Measurements from ENCODE around the gene ADGRB3. TPM values are rescaled to one million over a fixed set of nuclear protein-coding genes. Genes with fewer than 3 reads are reported as not detected.

ADGRB3 gene
- total and polyA plus RNA-seq, 8 donors, result 0.04 to 0.34 (median 0.21) TPM

GRCh38 chr6:69261010-69261409 is 625.9 kb downstream of the ADGRB3 start:
- no peak overlapping the region for H3K27ac ChIP-seq
- no peak overlapping the region for H3K4me3 ChIP-seq
- peaks cover 0 to 3% (median 0%) of the 10 kb centered on the region in 4 donors for H3K27me3 ChIP-seq
- DNase-seq (no peak), FAIRE-seq (no peak), ATAC-seq (no peak)
- whole genome bisulfite sequencing, 2 donors, result 54 to 71% methylated on average over 2 of the region's 2 CpGs
- no peaks in the 10 kb centered on the region for H3K36me3 ChIP-seq
- H3K4me1 ChIP-seq, result no peaks in the 10 kb centered on the region
- no peaks in the 10 kb centered on the region for H3K9me3 ChIP-seq
- intact Hi-C loops (cut with DNase I), result no loop called here
- TF ChIP-seq CTCF (IDR thresholded peaks at IDR 0.05), result no peak

- Histone ChIP-seq H3K9me3 (no peaks in the 10 kb centered on the region), H3K27me3 (peaks cover 0 to 3% (median 0%) of the 10 kb centered on the region in 4 donors), H3K27ac (no peak overlapping the region), H3K4me3 (no peak overlapping the region), H3K36me3 (no peaks in the 10 kb centered on the region), H3K4me1 (no peaks in the 10 kb centered on the region)
- ATAC-seq (no peak), DNase-seq (no peak), FAIRE-seq (no peak)
- intact Hi-C loops (cut with DNase I), result no loop called here
- 47 to 64% methylated on average over 2 of the region's 2 CpGs for WGBS, 2 donors
- no peak for TF ChIP-seq CTCF (IDR thresholded peaks at IDR 0.05)
Measured at GRCh38 chr6:69263297-69263696, 628.2 kb downstream of the ADGRB3 start.

GRCh38 chr6:69265090-69265489 is 630.0 kb downstream of the ADGRB3 start:
- Histone ChIP-seq H3K36me3 (no peaks in the 10 kb centered on the region), H3K4me1 (no peaks in the 10 kb centered on the region), H3K27ac (no peak overlapping the region), H3K4me3 (no peak overlapping the region), H3K27me3 (peaks cover 0 to 3% (median 0%) of the 10 kb centered on the region in 4 donors), H3K9me3 (no peaks in the 10 kb centered on the region)
- FAIRE-seq, result no peak
- TF ChIP-seq CTCF (IDR thresholded peaks at IDR 0.05), result no peak
- intact Hi-C loops (cut with DNase I), result no loop called here
- no peak for ATAC-seq
- no peak for DNase-seq
- 19 to 34% methylated on average over 2 of the region's 2 CpGs for WGBS, 2 donors

- Histone ChIP-seq H3K4me1 (no peaks in the 10 kb centered on the region), H3K9me3 (no peaks in the 10 kb centered on the region), H3K27me3 (peaks cover 0 to 3% (median 0%) of the 10 kb centered on the region in 4 donors), H3K4me3 (no peak overlapping the region), H3K36me3 (no peaks in the 10 kb centered on the region), H3K27ac (no peak overlapping the region)
- no peak for TF ChIP-seq CTCF (IDR thresholded peaks at IDR 0.05)
- ATAC-seq (no peak), FAIRE-seq (no peak), DNase-seq (no peak)
- intact Hi-C loops (cut with DNase I), result no loop called here
- WGBS, 2 donors, result 43% methylated on average over 1 of the region's 1 CpG
Measured at GRCh38 chr6:69265706-69266105, 630.6 kb downstream of the ADGRB3 start.

GRCh38 chr6:69276204-69276603 is 641.1 kb downstream of the ADGRB3 start:
- no peak overlapping the region for H3K27ac ChIP-seq

More at GRCh38 chr6:69276204-69276603, 641.1 kb downstream of the ADGRB3 start:
- no peak for ATAC-seq
- no peaks in the 10 kb centered on the region for H3K9me3 ChIP-seq
- H3K4me3 ChIP-seq, result no peak overlapping the region
- H3K36me3 ChIP-seq, result no peaks in the 10 kb centered on the region
- no peak for TF ChIP-seq CTCF (IDR thresholded peaks at IDR 0.05)
- no peak for FAIRE-seq
- H3K4me1 ChIP-seq, result no peaks in the 10 kb centered on the region
- H3K27me3 ChIP-seq, result no peaks in the 10 kb centered on the region
- intact Hi-C loops (cut with DNase I), result no loop called here
- DNase-seq, result no peak

Measured in pancreas (tissue), 10 donors.